Smooth muscle cell (in vitro differentiated cells): ENCODE results near the gene DENND4A. TPM values are rescaled to one million over a fixed set of nuclear protein-coding genes. Genes with fewer than 3 reads are reported as not detected.

ENCODE experiments used
- DNase-seq: peaks from one replicate; lab custom pipeline; 2025; ENCODE audit not compliant: unreplicated experiment; lab: John Stamatoyannopoulos, UW
- H2AFZ ChIP-seq: fragments of 200-600 bp; sonication (generic); 2 replicates; pipeline ENCODE4 v1.6.0; 2016; ENCODE audit warnings: antibody characterized with exemption, low read depth, mild to moderate bottlenecking
- H3F3A ChIP-seq: fragments of 200-600 bp; sonication (generic); 2 replicates; pipeline ENCODE4 v1.6.0; 2017; ENCODE audit warnings: antibody characterized with exemption, low read depth
- H3K27ac ChIP-seq: fragments of 200-600 bp; sonication (generic); 2 replicates; pipeline ENCODE4 v1.5.1; 2016; ENCODE audit warnings: low read depth, mild to moderate bottlenecking
- H3K27me3 ChIP-seq: fragments of 200-600 bp; sonication (generic); 2 replicates; pipeline ENCODE4 v1.6.1; 2016; ENCODE audit warnings: low read depth, mild to moderate bottlenecking
- H3K36me3 ChIP-seq: fragments of 200-600 bp; sonication (generic); 2 replicates; pipeline ENCODE4 v1.5.1; 2016; ENCODE audit warnings: low read depth
- H3K4me1 ChIP-seq: fragments of 200-600 bp; sonication (generic); 2 replicates; pipeline ENCODE4 v1.5.1; 2016; ENCODE audit warnings: low read depth
- H3K4me2 ChIP-seq: fragments of 200-600 bp; sonication (generic); 2 replicates; pipeline ENCODE4 v1.6.0; 2016; ENCODE audit warnings: mild to moderate bottlenecking
- H3K4me3 ChIP-seq: fragments of 200-600 bp; sonication (generic); 2 replicates; pipeline ENCODE4 v1.5.1; 2016; ENCODE audit warnings: mild to moderate bottlenecking
- H3K79me2 ChIP-seq: fragments of 200-600 bp; sonication (generic); 2 replicates; pipeline ENCODE4 v1.6.0; 2016; ENCODE audit warnings: low read depth, mild to moderate bottlenecking
- H3K9ac ChIP-seq: fragments of 200-600 bp; sonication (generic); 2 replicates; pipeline ENCODE4 v1.6.0; 2016; ENCODE audit warnings: low read depth
- H3K9me3 ChIP-seq: fragments of 200-600 bp; sonication (generic); replicated peaks from 2 replicates; pipeline ENCODE4 v1.5.1; 2016; ENCODE audit warnings: low read depth
- H4K20me1 ChIP-seq: fragments of 200-600 bp; sonication (generic); 2 replicates; pipeline ENCODE4 v1.6.0; 2016; ENCODE audit warnings: low read depth
- CTCF ChIP-seq: fragments of 200-600 bp; sonication (generic); IDR thresholded peaks from 2 replicates; pipeline ENCODE4 v1.5.1; 2017; ENCODE audit warnings: borderline replicate concordance, mild to moderate bottlenecking, antibody characterized with exemption; ENCODE audit not compliant: insufficient read depth, poor library complexity, severe bottlenecking
- WGBS: methylation state at CpG from one replicate; pipeline ENCODE4 v1.1.7; 2016; ENCODE audit warnings: low lambda C conversion rate; 5-methylcytosine and 5-hydroxymethylcytosine counted together
- polyA plus RNA-seq: library from polyadenylated mRNA; unstranded; fragments of >200 nt; fragmentation: Nextera tagmentation; extraction: Ambion mirVana; gene quantifications from 2 replicates; pipeline ENCODE4 v1.2.1, GENCODE V29; 2016
- total RNA-seq: library from RNA; depleted of rRNA; stranded (reverse); fragments of >200 nt; gene quantifications from 2 replicates; pipeline ENCODE4 v1.2.3, GENCODE V29; 2014

The DENND4A gene
- total and polyA plus RNA-seq, 2 experiments from 2014 or later, result 3.4 to 16.5 TPM

- no peak overlapping the region for H3K4me2 ChIP-seq
- no peaks in the 10 kb centered on the region for H3F3A ChIP-seq
- H3K27me3 ChIP-seq, result no peaks in the 10 kb centered on the region
- H3K79me2 ChIP-seq, result peaks cover 5% of the 10 kb centered on the region
- peaks cover 1% of the 10 kb centered on the region for H4K20me1 ChIP-seq
- no peak overlapping the region for H2AFZ ChIP-seq
- H3K36me3 ChIP-seq, result no peaks in the 10 kb centered on the region
- peak overlapping the region; percentile 3 for H3K27ac ChIP-seq
- H3K9ac ChIP-seq, result no peak overlapping the region
- peaks cover 10% of the 10 kb centered on the region for H3K4me1 ChIP-seq
- no peaks in the 10 kb centered on the region for H3K9me3 ChIP-seq
- DNase-seq, result no peak
- TF ChIP-seq CTCF, result no peak
- WGBS, result 82% methylated on average over 3 of the region's 3 CpGs
- no peak overlapping the region for H3K4me3 ChIP-seq
These were observed 3.6 kb upstream of the DENND4A start for GRCh38 chr15:65795663-65796216.

- Histone ChIP-seq H3K4me2 (no peak overlapping the region), H3K4me3 (no peak overlapping the region), H2AFZ (no peak overlapping the region), H3K9me3 (no peaks in the 10 kb centered on the region), H3K79me2 (peaks cover 24% of the 10 kb centered on the region), H4K20me1 (peaks cover 5% of the 10 kb centered on the region), H3K9ac (no peak overlapping the region), H3K27me3 (no peaks in the 10 kb centered on the region), H3K36me3 (no peaks in the 10 kb centered on the region), H3K4me1 (peaks cover 15% of the 10 kb centered on the region), H3K27ac (no peak overlapping the region), H3F3A (no peaks in the 10 kb centered on the region)
- DNase-seq, result no peak
- 97% methylated on average over 2 of the region's 2 CpGs for WGBS
- no peak for TF ChIP-seq CTCF
These were observed 1.7 kb upstream of the DENND4A start for GRCh38 chr15:65793818-65794104.

GRCh38 chr15:65792988-65793817 is 1.1 kb upstream of the DENND4A start:
- no peak for TF ChIP-seq CTCF
- Histone ChIP-seq H3K36me3 (no peaks in the 10 kb centered on the region), H3F3A (no peaks in the 10 kb centered on the region), H3K4me3 (peak overlapping the region; percentile 61), H3K9me3 (no peaks in the 10 kb centered on the region), H4K20me1 (peaks cover 5% of the 10 kb centered on the region), H3K27ac (peak overlapping the region; percentile 91), H3K4me2 (peak overlapping the region; percentile 84), H3K79me2 (peaks cover 24% of the 10 kb centered on the region), H3K27me3 (no peaks in the 10 kb centered on the region), H2AFZ (peak overlapping the region; percentile 84), H3K4me1 (peaks cover 15% of the 10 kb centered on the region), H3K9ac (peak overlapping the region; percentile 91)
- DNase-seq, result no peak
- 96% methylated on average over 13 of the region's 13 CpGs for WGBS
